Stimulated activated CD8-positive, alpha-beta memory T cell treated with anti-CD3 and anti-CD28 coated beads, Interleukin-12 subunit alpha, Interleukin-12 subunit beta, amount 100 ng/mL, for 24 hours (primary cell): ENCODE measurements around the gene MYH6.

Experiments
- DNase-seq: peaks from one replicate; pipeline ENCODE4 v3.0.0-alpha.2; 2020; ENCODE audit errors: extremely low read depth

Gene MYH6

GRCh38 chr14:23358553-23359166 lies 49.4 kb downstream of the MYH6 start:
- no peak for DNase-seq

- DNase-seq = no peak
These were observed 50.0 kb downstream of the MYH6 start for GRCh38 chr14:23358042-23358441.

GRCh38 chr14:23357261-23357660 lies 50.8 kb downstream of the MYH6 start:
- no peak for DNase-seq

- no peak for DNase-seq
These were observed 51.4 kb downstream of the MYH6 start for GRCh38 chr14:23356662-23357061.

- DNase-seq = no peak
These were observed 52.1 kb downstream of the MYH6 start for GRCh38 chr14:23355871-23356435.

GRCh38 chr14:23354990-23355389 lies 53.1 kb downstream of the MYH6 start:
- no peak for DNase-seq

- DNase-seq = no peak
These were observed 54.7 kb downstream of the MYH6 start for GRCh38 chr14:23353433-23353780.

- no peak for DNase-seq
These were observed 55.3 kb downstream of the MYH6 start, which contains the start of gene SLC22A17 for GRCh38 chr14:23352506-23353432. SLC22A17 (minus strand) TSS chr14:23352887.

GRCh38 chr14:23351681-23352505 lies 56.2 kb downstream of the MYH6 start:
- DNase-seq = no peak

- DNase-seq = no peak
These were observed 58.8 kb downstream of the MYH6 start for GRCh38 chr14:23349156-23349845.

- no peak for DNase-seq
These were observed 59.8 kb downstream of the MYH6 start for GRCh38 chr14:23348297-23348655.

- no peak for DNase-seq
These were observed 60.4 kb downstream of the MYH6 start for GRCh38 chr14:23347406-23348296.

GRCh38 chr14:23346693-23347405 lies 61.2 kb downstream of the MYH6 start:
- DNase-seq = no peak

GRCh38 chr14:23345987-23346692 lies 61.9 kb downstream of the MYH6 start:
- DNase-seq = no peak

GRCh38 chr14:23344481-23344880 lies 63.6 kb downstream of the MYH6 start:
- no peak for DNase-seq

GRCh38 chr14:23339506-23340268 lies 68.4 kb downstream of the MYH6 start:
- no peak for DNase-seq

GRCh38 chr14:23335623-23336022 lies 72.5 kb downstream of the MYH6 start:
- no peak for DNase-seq
